Pancreas (tissue), 10 donors: ENCODE data around the gene CXCL3. TPM values are rescaled to one million over a fixed set of nuclear protein-coding genes. Genes with fewer than 3 reads are reported as not detected.

Source experiments
- ATAC-seq, 4 donors: fragments of 200-7000 bp; cut with Tn5 transposase; one replicate each; pipeline versions ENCODE4 v1.8.0 to v1.9.1; 2020; ENCODE audit warnings: mild to moderate bottlenecking in 4 of 4, moderate library complexity in 4 of 4
- DNase-seq, 6 donors: peaks; one replicate each; pipeline ENCODE4 v3.0.0-alpha.2; 2020
- FAIRE-seq: peaks from 2 replicates; lab custom pipeline; 2012; peaks lifted over from hg19 to GRCh38; lab: Jason Lieb, UNC
- H3K27ac ChIP-seq, 4 donors: fragments of 200-600 bp; sonication (generic); 1 replicate in 3 of 4; 2 replicates in 1 of 4; pipeline versions ENCODE4 v1.5.0 to v1.8.0; 2020
- H3K27me3 ChIP-seq, 4 donors: fragments of 200-600 bp; one replicate each; pipeline ENCODE4 v1.8.0; 2021
- H3K36me3 ChIP-seq, 3 donors: fragments of 200-600 bp; sonication (generic) in 1 of 3; one replicate each; pipeline versions ENCODE4 v1.5.0 to v1.8.0; 2020 to 2021
- H3K4me1 ChIP-seq, 3 donors: fragments of 200-600 bp; one replicate each; pipeline ENCODE4 v1.8.0; 2021
- H3K4me3 ChIP-seq, 4 donors: fragments of 200-600 bp; sonication (generic) in 2 of 4; one replicate each; pipeline versions ENCODE4 v1.5.0 to v1.8.0; 2020 to 2021
- H3K9me3 ChIP-seq, 4 donors: fragments of 200-600 bp; one replicate each; pipeline ENCODE4 v1.8.0; 2021
- WGBS, 2 donors: extraction: QIAGEN DNeasy Blood & Tissue Kit; methylation state at CpG; one replicate each; pipeline ENCODE4 v1.1.7; 2013; 5-methylcytosine and 5-hydroxymethylcytosine counted together
- intact Hi-C, 3 donors: fragments of 100-400 bp; cut with DNase I; formaldehyde crosslinking; loops; one replicate each; pipeline versions ENCODE4 v1.11.1 to v1.14.2; 2022
- polyA plus RNA-seq, 2 donors: library from polyadenylated mRNA; stranded (reverse); fragments of 200-250 nt; gene quantifications; one replicate each; pipeline ENCODE4 v1.2.3, GENCODE V29; 2013
- total RNA-seq, 6 donors: library from RNA; stranded (reverse); fragmentation: NEBNext Ultra II Directional in 4 of 6; extraction: Animal tissue kit (Norgen Biotek cat#: 25700) in 4 of 6; gene quantifications; one replicate each; pipeline versions ENCODE4 v1.2.1 to v1.2.4, GENCODE V29; 2021 to 2023
- TF ChIP-seq, protein P1 (sequence below), 4 donors: fragments of 200-600 bp; sonication (generic) in 3 of 4; IDR thresholded peaks; one replicate each; pipeline versions ENCODE4 v1.5.0 to v1.8.0; 2021; ENCODE audit warnings: antibody characterized with exemption in 4 of 4
- donor health status: healthy with polysubstance abuse.
- donor health status: DM: no; HTN: no; CAD: no; lungs with moderate emphysema.
- donor health status: DM: no; HTN: no; CAD: no.
- donor health status: control.
- donor health status: control.
- donor health status: Bipolar disorder and iron deficiency.
- donor health status: DM: yes; HTN: yes; CAD: no.
- donor health status: DM: no; HTN: no; CAD: no.
- donor health status: DM: no; HTN: no; CAD: no.
- donor health status: DM: yes; HTN: yes; CAD: no.

The CXCL3 gene
- total and polyA plus RNA-seq, 8 donors = 0.60 to 7.3 (median 2.0) TPM

DNA sequence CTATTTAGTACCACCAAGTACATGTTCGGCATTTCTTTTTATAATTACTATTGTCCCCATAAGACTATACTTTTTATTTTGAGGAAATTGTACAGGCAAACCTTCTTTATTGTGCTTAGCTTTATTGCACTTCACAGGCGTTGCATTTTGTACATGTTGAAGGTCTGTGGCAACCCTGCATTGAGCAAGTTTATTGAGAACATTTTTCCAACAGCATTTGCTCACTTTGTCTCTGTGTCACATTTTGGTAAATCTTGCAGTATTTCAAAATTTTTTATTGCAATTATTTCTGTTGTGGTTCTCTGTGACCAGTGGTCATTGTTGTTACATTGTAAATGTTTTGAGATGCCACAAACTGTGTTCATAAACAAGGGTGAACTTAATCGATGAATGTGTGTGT, 29.2 kb downstream of the CXCL3 start:
- no peak for FAIRE-seq
- Histone ChIP-seq H3K4me1 (no peaks in the 10 kb centered on the region), H3K9me3 (no peaks in the 10 kb centered on the region), H3K27ac (no peak overlapping the region), H3K4me3 (no peak overlapping the region), H3K36me3 (no peaks in the 10 kb centered on the region), H3K27me3 (no peaks in the 10 kb centered on the region)
- DNase-seq = no peak
- intact Hi-C loops = no loop called here
- no peak for ATAC-seq
- TF ChIP-seq, protein P1, sequence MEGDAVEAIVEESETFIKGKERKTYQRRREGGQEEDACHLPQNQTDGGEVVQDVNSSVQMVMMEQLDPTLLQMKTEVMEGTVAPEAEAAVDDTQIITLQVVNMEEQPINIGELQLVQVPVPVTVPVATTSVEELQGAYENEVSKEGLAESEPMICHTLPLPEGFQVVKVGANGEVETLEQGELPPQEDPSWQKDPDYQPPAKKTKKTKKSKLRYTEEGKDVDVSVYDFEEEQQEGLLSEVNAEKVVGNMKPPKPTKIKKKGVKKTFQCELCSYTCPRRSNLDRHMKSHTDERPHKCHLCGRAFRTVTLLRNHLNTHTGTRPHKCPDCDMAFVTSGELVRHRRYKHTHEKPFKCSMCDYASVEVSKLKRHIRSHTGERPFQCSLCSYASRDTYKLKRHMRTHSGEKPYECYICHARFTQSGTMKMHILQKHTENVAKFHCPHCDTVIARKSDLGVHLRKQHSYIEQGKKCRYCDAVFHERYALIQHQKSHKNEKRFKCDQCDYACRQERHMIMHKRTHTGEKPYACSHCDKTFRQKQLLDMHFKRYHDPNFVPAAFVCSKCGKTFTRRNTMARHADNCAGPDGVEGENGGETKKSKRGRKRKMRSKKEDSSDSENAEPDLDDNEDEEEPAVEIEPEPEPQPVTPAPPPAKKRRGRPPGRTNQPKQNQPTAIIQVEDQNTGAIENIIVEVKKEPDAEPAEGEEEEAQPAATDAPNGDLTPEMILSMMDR (IDR thresholded peaks at IDR 0.05) = no peak
- 77 to 81% methylated on average over 3 of the region's 3 CpGs for WGBS, 2 donors

DNA sequence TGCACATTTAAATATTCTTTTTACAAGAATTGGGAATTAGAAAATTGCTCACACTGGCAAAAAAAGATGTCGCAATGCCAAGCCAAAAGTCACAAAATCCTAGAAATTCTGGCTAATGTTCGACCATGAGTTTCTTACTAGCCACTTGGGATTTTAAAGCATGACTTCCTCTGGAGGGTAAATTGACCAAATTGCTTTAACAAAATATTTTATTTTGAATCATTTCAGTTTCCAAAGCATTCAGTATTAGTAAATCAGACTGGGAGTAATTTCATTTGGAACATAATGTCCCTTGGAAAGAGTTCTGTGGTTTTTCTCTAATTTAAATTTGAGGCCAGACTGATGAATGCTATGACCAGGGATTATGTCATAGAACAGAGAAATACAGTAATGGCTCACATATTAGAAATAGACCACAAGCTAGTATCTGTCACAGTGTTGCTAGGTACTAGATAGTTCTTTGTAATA, 32.4 kb downstream of the CXCL3 start:
- 70 to 72% methylated on average over 2 of the region's 2 CpGs for WGBS, 2 donors
- H3K27ac ChIP-seq = peak overlapping the region in 2 of 4 donors; percentile 13 to 52
- peak; percentile 17 for FAIRE-seq

DNA sequence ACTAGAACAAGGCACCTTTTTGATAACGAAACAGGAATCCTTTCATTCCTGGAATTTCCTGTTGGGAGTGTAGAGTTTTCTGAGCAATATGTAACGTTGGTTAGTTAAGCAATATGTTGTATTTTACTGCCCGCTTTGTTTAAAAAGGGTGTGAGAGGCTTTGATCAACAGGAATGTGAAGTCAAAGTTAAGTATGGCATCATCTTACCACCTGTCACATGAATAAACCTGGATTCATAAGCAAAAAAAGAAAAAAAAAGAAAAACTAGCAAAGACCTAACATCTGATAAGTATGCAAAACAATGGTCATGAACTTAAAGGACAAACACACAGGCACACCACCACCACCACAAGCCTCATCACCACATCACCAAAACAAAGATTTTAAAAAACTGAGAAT, 33.0 kb downstream of the CXCL3 start:
- intact Hi-C loops = no loop called here
- Histone ChIP-seq H3K9me3 (no peaks in the 10 kb centered on the region), H3K27ac (peak overlapping the region in 2 of 4 donors; percentile 13 to 52), H3K4me3 (no peak overlapping the region), H3K4me1 (no peaks in the 10 kb centered on the region), H3K36me3 (no peaks in the 10 kb centered on the region), H3K27me3 (no peaks in the 10 kb centered on the region)
- TF ChIP-seq, protein P1 (IDR thresholded peaks at IDR 0.05) = no peak
- DNase-seq = no peak
- peak; percentile 93 for FAIRE-seq
- 25 to 26% methylated on average over 3 of the region's 3 CpGs for WGBS, 2 donors
- ATAC-seq = peak; percentile 28 to 77 (median 61)

More for the DNA sequence above, 32.4 kb downstream of the CXCL3 start:
- H3K4me1 ChIP-seq = no peaks in the 10 kb centered on the region
- peak in 3 of 4 donors; percentile 60 to 67 (median 66) for ATAC-seq
- no peaks in the 10 kb centered on the region for H3K27me3 ChIP-seq
- no peak for DNase-seq
- TF ChIP-seq, protein P1 (IDR thresholded peaks at IDR 0.05) = no peak
- H3K4me3 ChIP-seq = no peak overlapping the region
- intact Hi-C loops = no loop called here
- no peaks in the 10 kb centered on the region for H3K36me3 ChIP-seq
- H3K9me3 ChIP-seq = no peaks in the 10 kb centered on the region

DNA sequence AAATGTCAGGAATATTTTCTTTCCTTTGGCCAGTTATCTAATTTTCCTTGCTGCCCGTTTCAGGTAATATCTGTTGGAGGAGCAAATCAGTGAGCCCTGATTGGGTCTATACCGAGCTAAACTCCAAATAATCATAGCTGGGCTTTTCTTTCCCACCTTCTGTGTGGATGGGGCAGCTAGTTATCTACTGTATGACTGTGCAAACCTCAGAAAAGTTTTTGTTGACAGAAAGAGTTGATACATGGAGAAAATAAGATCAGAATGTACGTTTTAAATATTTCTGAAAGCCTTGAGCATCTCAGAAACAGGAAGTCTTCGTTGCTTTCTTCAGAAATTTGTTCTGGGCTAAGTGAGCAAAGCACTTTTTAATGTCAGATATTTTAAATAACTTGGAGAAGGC, 33.8 kb downstream of the CXCL3 start:
- intact Hi-C loops = no loop called here
- FAIRE-seq (no peak), DNase-seq (no peak), ATAC-seq (no peak)
- 53 to 54% methylated on average over 4 of the region's 4 CpGs for WGBS, 2 donors
- TF ChIP-seq, protein P1 (IDR thresholded peaks at IDR 0.05) = no peak
- H3K4me3 ChIP-seq = no peak overlapping the region
- no peaks in the 10 kb centered on the region for H3K9me3 ChIP-seq
- H3K27me3 ChIP-seq = no peaks in the 10 kb centered on the region
- no peaks in the 10 kb centered on the region for H3K4me1 ChIP-seq
- peak overlapping the region in 1 of 4 donors; percentile 52 for H3K27ac ChIP-seq
- H3K36me3 ChIP-seq = no peaks in the 10 kb centered on the region

DNA sequence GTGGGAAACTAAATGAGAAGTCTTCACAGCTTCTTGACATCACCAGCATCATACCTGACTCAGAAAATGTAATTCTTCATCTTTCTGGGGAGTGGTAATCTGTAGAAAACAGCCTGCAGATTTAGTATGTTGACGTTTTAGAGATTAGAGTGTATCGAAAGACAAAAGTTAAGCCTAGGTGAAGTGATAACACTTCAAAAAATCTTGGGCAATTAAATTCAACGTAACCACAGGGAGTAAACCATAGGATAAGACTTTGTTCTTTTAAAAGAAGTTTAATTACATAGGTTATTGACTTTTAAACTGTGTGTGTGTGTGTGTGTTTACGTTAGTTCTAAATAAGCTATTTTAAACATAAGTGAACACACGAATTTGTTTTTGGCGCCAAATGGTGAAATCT, 38.2 kb downstream of the CXCL3 start:
- intact Hi-C loops = no loop called here
- DNase-seq (no peak), ATAC-seq (no peak), FAIRE-seq (no peak)
- Histone ChIP-seq H3K4me1 (no peaks in the 10 kb centered on the region), H3K4me3 (no peak overlapping the region), H3K27me3 (no peaks in the 10 kb centered on the region), H3K36me3 (no peaks in the 10 kb centered on the region), H3K9me3 (no peaks in the 10 kb centered on the region), H3K27ac (no peak overlapping the region)
- TF ChIP-seq, protein P1 (IDR thresholded peaks at IDR 0.05) = no peak
- 70 to 71% methylated on average over 6 of the region's 6 CpGs for WGBS, 2 donors
